HCT116 (cell line): ENCODE results near the gene KDM1B. TPM values are rescaled to one million over a fixed set of nuclear protein-coding genes. Genes with fewer than 3 reads are reported as not detected.

Experiments
- ATAC-seq: fragments of 200-7000 bp; cut with Tn5 transposase; 2 replicates; pipeline ENCODE4 v1.9.1; 2020; ENCODE audit warnings: mild to moderate bottlenecking, moderate library complexity
- BruUV-seq: library from RNA; stranded (reverse); fragments of 400-500 nt; replicated peaks from 2 replicates; lab custom pipeline; 2021; lab: Mats Ljungman, UMichigan
- CTCF ChIA-PET: fragments of 300-600 bp; sonication (Branson Sonifier 250); formaldehyde crosslinking; loops from one replicate; lab custom pipeline; 2021; ENCODE audit warnings: antibody characterized with exemption; lab: Charles Lee
- POLR2A ChIA-PET: fragments of 300-600, 350-600 bp; sonication (Branson Sonifier 250); formaldehyde crosslinking; loops from one replicate; lab custom pipeline; 2021; ENCODE audit warnings: antibody characterized with exemption; lab: Charles Lee
- RAD21 ChIA-PET, 2 experiments: fragments of 300-600 bp; sonication (Branson Sonifier 250); formaldehyde crosslinking; loops; one replicate each; lab custom pipeline; 2023; ENCODE audit warnings: low total read pairs in 2 of 2; ENCODE audit not compliant: uncharacterized antibody in 2 of 2, unreplicated experiment in 2 of 2, low non-redundant PET in 1 of 2; lab: Charles Lee
- DNase-seq: peaks from one replicate; pipeline ENCODE4 v3.0.0-alpha.2; 2010; ENCODE audit warnings: low read depth, low spot score
- H2AFZ ChIP-seq: fragments of 200-600 bp; shearing (Covaris generic), sonication (generic); 2 replicates; pipeline ENCODE4 v1.6.1; 2017; ENCODE audit warnings: low read depth, mixed run types, mixed read lengths, antibody characterized with exemption, low read length; ENCODE audit not compliant: poor library complexity, severe bottlenecking
- H3K27ac ChIP-seq: 2 replicates; pipeline ENCODE4 v1.5.1; 2012; ENCODE audit warnings: low read depth, low read length
- H3K27me3 ChIP-seq: fragments of 200-600 bp; sonication (generic); 2 replicates; pipeline ENCODE4 v1.6.1; 2016; ENCODE audit warnings: mixed run types, low read length, mixed read lengths; ENCODE audit not compliant: insufficient read depth
- H3K36me3 ChIP-seq, 2 experiments: fragments of 200-500 bp in 1 of 2; fragments of 200-600 bp in 1 of 2; sonication (Bioruptor generic) in 1 of 2; sonication (generic) in 1 of 2; 2 replicates each; pipeline versions ENCODE4 v1.5.1 to v1.6.1; 2014 to 2016; ENCODE audit warnings: low read length in 2 of 2, inconsistent platforms in 1 of 2, mixed read lengths in 1 of 2, mixed run types in 1 of 2; ENCODE audit not compliant: insufficient read depth in 2 of 2, control insufficient read depth in 1 of 2
- H3K4me1 ChIP-seq, 2 experiments: fragments of 200-600 bp in 1 of 2; sonication (generic) in 1 of 2; 2 replicates each; pipeline versions ENCODE4 v1.5.1 to v1.6.1; 2012 to 2017; ENCODE audit warnings: low read length in 2 of 2, inconsistent platforms in 1 of 2, mild to moderate bottlenecking in 1 of 2, mixed read lengths in 1 of 2, mixed run types in 1 of 2, moderate library complexity in 1 of 2; ENCODE audit not compliant: insufficient read depth in 2 of 2, control insufficient read depth in 1 of 2
- H3K4me2 ChIP-seq: fragments of 200-600 bp; sonication (generic); 2 replicates; pipeline ENCODE4 v1.6.1; 2017; ENCODE audit warnings: mixed run types, low read length, mixed read lengths
- H3K4me3 ChIP-seq, 2 experiments: fragments of 200-600 bp in 1 of 2; sonication (generic) in 1 of 2; replicated peaks in 1 of 2; 2 replicates each; pipeline ENCODE4 v1.5.1; 2011 to 2016; ENCODE audit warnings: low read length in 2 of 2, control low read depth in 1 of 2, low read depth in 1 of 2, mild to moderate bottlenecking in 1 of 2, mixed read lengths in 1 of 2, mixed run types in 1 of 2
- H3K79me2 ChIP-seq: fragments of 200-600 bp; sonication (generic); 2 replicates; pipeline ENCODE4 v1.6.1; 2017; ENCODE audit warnings: mild to moderate bottlenecking, mixed run types, low read length, moderate library complexity, mixed read lengths; ENCODE audit not compliant: insufficient read depth
- H3K9ac ChIP-seq: fragments of 200-600 bp; sonication (generic); 2 replicates; pipeline ENCODE4 v1.6.1; 2016; ENCODE audit warnings: low read length, mixed read lengths
- H3K9me2 ChIP-seq: fragments of 200-600 bp; sonication (generic), shearing (Covaris generic); 2 replicates; pipeline ENCODE4 v1.6.1; 2017; ENCODE audit warnings: mixed run types, mild to moderate bottlenecking, moderate library complexity; ENCODE audit not compliant: insufficient read depth
- H3K9me3 ChIP-seq, 2 experiments: fragments of 200-500 bp in 1 of 2; fragments of 200-600 bp in 1 of 2; sonication (Bioruptor generic) in 1 of 2; sonication (generic) in 1 of 2; 2 replicates each; pipeline ENCODE4 v1.6.1; 2014 to 2017; ENCODE audit warnings: low read length in 2 of 2, mixed read lengths in 2 of 2, inconsistent platforms in 1 of 2, low read depth in 1 of 2, mild to moderate bottlenecking in 1 of 2, mixed run types in 1 of 2, moderate library complexity in 1 of 2; ENCODE audit not compliant: control insufficient read depth in 1 of 2, insufficient read depth in 1 of 2
- H4K20me1 ChIP-seq: fragments of 200-600 bp; sonication (generic), shearing (Covaris generic); 2 replicates; pipeline ENCODE4 v1.6.1; 2017; ENCODE audit warnings: mixed run types, mild to moderate bottlenecking, moderate library complexity; ENCODE audit not compliant: insufficient read depth
- POLR2AphosphoS5 ChIP-seq: IDR thresholded peaks from 2 replicates; pipeline ENCODE4 v1.6.1; 2011; ENCODE audit warnings: mild to moderate bottlenecking, low read depth, low read length, moderate library complexity
- TCF7L2 ChIP-seq: IDR thresholded peaks from 2 replicates; pipeline ENCODE4 v1.7.0; 2011; ENCODE audit warnings: borderline replicate concordance, inconsistent platforms; ENCODE audit not compliant: insufficient read depth, insufficient read length; ENCODE audit errors: extremely low read depth
- ZFX ChIP-seq: fragments of 450-650 bp; IDR thresholded peaks from 2 replicates; pipeline ENCODE4 v1.6.1; 2017
- intact Hi-C: fragments of 100-400 bp; cut with micrococcal nuclease; formaldehyde crosslinking; loops from 2 replicates; pipeline ENCODE4 v1.10.0; 2022
- total RNA-seq: library from RNA; stranded (reverse); gene quantifications from one replicate; pipeline ENCODE4 v1.2.1, GENCODE V29; 2021; ENCODE audit not compliant: unreplicated experiment
- TF ChIP-seq, protein P1 (sequence below), 3 experiments: fragments of 200-600 bp in 1 of 3; sonication (generic) in 1 of 3; IDR thresholded peaks in 2 of 3; conservative IDR thresholded peaks in 1 of 3; 2 replicates each; pipeline ENCODE4 v1.5.1; 2012 to 2017; ENCODE audit warnings: low read depth in 2 of 3, low read length in 2 of 3, antibody characterized with exemption in 1 of 3, borderline replicate concordance in 1 of 3, control low read depth in 1 of 3, mild to moderate bottlenecking in 1 of 3, mixed read lengths in 1 of 3, mixed run types in 1 of 3, moderate library complexity in 1 of 3; ENCODE audit not compliant: insufficient read depth in 1 of 3

Gene KDM1B
- total RNA-seq, 1 experiment from 2014 or later = 24.5 TPM

DNA sequence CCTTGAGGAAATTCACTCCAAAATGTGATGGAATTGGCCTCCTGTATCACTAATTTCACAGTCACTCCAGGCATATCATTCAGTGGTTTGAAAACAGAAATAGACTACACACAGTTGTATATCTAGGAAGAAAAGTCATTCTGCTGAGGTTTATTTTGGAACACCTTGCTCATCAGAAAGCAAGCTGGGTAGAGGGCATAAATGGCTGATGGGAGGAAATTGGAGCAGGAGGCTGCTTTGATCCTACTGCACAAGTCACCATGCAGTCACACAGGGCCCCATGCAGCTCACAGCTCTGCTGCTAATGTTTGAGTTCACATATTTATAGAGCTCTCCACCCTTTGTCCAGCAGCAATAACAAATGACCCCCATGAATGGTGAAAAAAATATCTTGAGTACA is 45.1 kb upstream of the KDM1B start:
- Histone ChIP-seq H3K9me3 (0 out of 4 replicates have a peak, but pooled peaks cover 3% of the 10 kb centered on the region in 2 experiments), H3K4me1 (peaks cover 0 to 4% of the 10 kb centered on the region in 2 experiments; a peak in 1 of 4 replicates), H3K79me2 (no peaks in the 10 kb centered on the region), H3K27me3 (no peaks in the 10 kb centered on the region), H3K4me3 (no peak overlapping the region), H3K9me2 (no peaks in the 10 kb centered on the region), H3K27ac (no peak overlapping the region), H3K36me3 (no peaks in the 10 kb centered on the region), H3K4me2 (no peak overlapping the region), H3K9ac (no peak overlapping the region), H4K20me1 (no peaks in the 10 kb centered on the region), H2AFZ (no peak overlapping the region)
- TF ChIP-seq POLR2AphosphoS5 = no peak
- TF ChIP-seq ZFX = no peak
- peak; percentile 41 for TF ChIP-seq TCF7L2
- intact Hi-C loops = no loop called here
- CTCF ChIA-PET = no interaction called here
- ATAC-seq (no peak), DNase-seq (no peak)
- RAD21 ChIA-PET = no interaction called here
- POLR2A ChIA-PET = no interaction called here
- no TSS peak for BruUV-seq

DNA sequence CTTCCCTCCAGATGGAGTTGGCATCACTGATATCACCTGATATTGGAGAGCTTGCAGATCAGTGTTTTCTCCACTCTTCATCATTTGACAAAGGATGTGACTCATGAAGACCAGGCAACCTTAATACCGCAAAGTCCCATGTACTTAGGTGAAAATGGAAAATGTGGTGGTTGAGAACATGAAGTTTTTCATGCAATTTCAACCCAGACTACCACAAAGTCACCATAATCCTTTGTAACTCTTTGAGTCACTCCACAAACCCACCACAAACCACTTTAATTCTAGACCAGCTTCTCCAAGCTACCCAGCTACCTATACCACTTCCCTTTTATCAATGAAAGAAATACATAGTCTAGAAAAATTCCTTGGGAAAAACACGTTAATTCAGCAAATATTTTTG is 39.9 kb upstream of the KDM1B start:
- CTCF ChIA-PET = no interaction called here
- RAD21 ChIA-PET = no interaction called here
- POLR2A ChIA-PET = no interaction called here

More for the DNA sequence above, 39.9 kb upstream of the KDM1B start:
- BruUV-seq = no TSS peak
- H3K4me2 ChIP-seq = no peak overlapping the region
- no peak for ATAC-seq
- TF ChIP-seq, protein P1, sequence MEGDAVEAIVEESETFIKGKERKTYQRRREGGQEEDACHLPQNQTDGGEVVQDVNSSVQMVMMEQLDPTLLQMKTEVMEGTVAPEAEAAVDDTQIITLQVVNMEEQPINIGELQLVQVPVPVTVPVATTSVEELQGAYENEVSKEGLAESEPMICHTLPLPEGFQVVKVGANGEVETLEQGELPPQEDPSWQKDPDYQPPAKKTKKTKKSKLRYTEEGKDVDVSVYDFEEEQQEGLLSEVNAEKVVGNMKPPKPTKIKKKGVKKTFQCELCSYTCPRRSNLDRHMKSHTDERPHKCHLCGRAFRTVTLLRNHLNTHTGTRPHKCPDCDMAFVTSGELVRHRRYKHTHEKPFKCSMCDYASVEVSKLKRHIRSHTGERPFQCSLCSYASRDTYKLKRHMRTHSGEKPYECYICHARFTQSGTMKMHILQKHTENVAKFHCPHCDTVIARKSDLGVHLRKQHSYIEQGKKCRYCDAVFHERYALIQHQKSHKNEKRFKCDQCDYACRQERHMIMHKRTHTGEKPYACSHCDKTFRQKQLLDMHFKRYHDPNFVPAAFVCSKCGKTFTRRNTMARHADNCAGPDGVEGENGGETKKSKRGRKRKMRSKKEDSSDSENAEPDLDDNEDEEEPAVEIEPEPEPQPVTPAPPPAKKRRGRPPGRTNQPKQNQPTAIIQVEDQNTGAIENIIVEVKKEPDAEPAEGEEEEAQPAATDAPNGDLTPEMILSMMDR (IDR thresholded peaks at IDR 0.05 in 2 of 3, conservative IDR thresholded peaks at IDR 0.05 in 1 of 3; ENCODE audit: borderline replicate concordance in 1 of 3, insufficient read depth in 1 of 3, low read depth in 2 of 3, low read length in 2 of 3) = no peak
- TF ChIP-seq, all 23 proteins: peak for 0
- Histone ChIP-seq H3K79me2 (no peaks in the 10 kb centered on the region), H3K9me2 (no peaks in the 10 kb centered on the region), H3K4me1 (peaks cover 0 to under 1% of the 10 kb centered on the region in 2 experiments; a peak in 1 of 4 replicates), H2AFZ (no peak overlapping the region), H3K4me3 (no peak overlapping the region), H4K20me1 (no peaks in the 10 kb centered on the region), H3K9ac (no peak overlapping the region), H3K27me3 (no peaks in the 10 kb centered on the region), H3K36me3 (no peaks in the 10 kb centered on the region), H3K27ac (no peak overlapping the region), H3K9me3 (no peaks in the 10 kb centered on the region)
- intact Hi-C loops = no loop called here
- DNase-seq = no peak
